Loucy (cell line): ENCODE data around the gene SLC16A5.

Experiments
- CTCF ChIP-seq: fragments of 200-600 bp; sonication (generic); conservative IDR thresholded peaks from 2 replicates; pipeline ENCODE4 v1.5.1; 2014; ENCODE audit warnings: mild to moderate bottlenecking, antibody characterized with exemption, low read length
- EZH2phosphoT487 ChIP-seq: fragments of 200-600 bp; IDR thresholded peaks from 2 replicates; pipeline ENCODE4 v1.6.1; 2018; ENCODE audit warnings: antibody characterized with exemption, mild to moderate bottlenecking, moderate library complexity, borderline replicate concordance

- TF ChIP-seq CTCF (no peak), EZH2phosphoT487 (no peak)
Measured at GRCh38 chr17:75130059-75130631, 42.4 kb downstream of the SLC16A5 start.
